Activated CD4-positive, alpha-beta T cell treated with anti-CD3 and anti-CD28 coated beads for 48 hours (primary cell): ENCODE results near the gene IL23R.

Source experiments
- DNase-seq: peaks from one replicate; pipeline ENCODE4 v3.0.0-alpha.2; 2020

Gene IL23R

DNA sequence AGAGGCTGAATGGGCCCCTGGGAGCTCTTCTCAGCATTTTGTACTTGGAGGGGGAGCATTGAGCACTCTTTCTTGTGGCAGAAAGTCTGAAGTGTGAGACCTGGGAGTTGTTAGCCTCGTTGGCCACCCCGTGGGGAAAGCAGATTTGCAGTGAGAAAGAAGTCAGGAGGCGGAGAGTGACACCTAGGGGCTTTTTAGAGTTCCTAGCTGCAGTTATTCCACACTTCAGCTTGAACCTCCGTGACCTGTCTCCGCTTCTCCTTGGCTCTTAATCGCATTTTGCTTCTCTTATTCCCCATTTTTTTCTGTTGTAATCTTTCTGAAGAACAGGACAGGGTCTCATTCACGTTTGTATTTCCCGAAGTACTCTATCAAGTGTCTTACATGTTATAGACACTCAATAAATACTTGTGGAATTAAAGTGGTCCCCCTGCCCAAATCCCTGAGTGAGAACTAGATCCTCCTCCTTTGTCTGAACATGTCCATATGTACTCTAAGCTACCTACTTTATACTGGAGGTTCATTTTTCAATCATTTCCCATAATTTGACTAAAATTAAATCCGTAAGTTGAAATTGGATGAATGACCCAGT, 17.0 kb upstream of the IL23R start:
- peak; percentile 72 for DNase-seq

DNA sequence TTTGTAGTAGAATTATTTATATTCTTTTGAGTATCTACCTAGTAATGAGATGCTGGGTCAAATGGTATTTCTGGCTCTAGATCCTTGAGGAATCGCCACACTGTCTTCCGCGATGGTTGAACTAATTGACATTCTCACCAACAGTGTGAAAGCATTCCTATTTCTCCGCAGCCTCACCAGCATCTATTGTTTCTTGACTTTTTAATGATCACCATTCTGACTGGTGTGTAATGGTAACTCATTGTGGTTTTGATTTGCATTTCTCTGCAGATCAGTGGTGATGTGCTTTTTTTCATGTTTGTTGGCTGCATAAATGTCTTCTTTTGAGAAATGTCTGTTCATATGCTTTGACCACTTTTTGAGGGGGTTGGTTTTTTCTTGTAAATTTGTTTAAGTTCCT, 15.3 kb upstream of the IL23R start:
- DNase-seq, result no peak

DNA sequence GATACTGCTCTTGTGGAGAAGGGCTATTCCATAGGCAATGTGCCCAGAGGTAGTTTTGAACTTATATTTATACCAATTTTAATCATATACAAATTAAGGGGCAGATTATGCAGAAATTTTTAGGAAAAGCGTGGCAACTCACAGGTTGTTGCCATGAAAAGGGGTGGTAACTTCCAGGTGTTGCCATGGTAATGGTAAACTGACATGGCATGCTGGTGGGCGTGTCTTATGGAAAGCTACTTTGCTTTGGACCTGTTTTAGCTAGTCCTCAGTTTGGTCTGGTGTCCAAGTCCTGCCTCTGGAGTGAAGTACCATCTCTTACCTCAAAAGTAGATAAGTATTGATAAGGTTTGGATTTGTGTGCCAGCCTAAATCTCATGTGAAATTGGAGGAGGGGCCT, 7.9 kb upstream of the IL23R start:
- no peak for DNase-seq

DNA sequence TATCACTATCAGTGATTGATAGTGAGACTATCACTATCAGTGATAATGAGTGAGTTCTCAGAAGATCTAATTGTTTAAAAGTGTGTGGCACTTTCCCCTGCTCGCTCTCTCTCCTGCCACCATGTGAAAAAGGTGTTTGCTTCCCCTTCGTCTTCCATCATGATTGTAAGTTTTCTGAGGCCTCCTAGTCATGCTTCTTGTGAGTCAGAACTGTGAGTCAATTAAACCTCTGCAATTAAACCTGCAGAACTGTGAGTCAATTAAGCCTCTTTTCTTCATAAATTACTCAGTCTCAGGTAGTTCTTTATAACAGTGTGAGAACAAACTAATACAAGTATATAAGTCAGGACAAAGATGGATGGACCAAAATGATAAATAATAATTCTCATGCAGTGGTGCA, 7.0 kb upstream of the IL23R start:
- DNase-seq, result peak; percentile 56

DNA sequence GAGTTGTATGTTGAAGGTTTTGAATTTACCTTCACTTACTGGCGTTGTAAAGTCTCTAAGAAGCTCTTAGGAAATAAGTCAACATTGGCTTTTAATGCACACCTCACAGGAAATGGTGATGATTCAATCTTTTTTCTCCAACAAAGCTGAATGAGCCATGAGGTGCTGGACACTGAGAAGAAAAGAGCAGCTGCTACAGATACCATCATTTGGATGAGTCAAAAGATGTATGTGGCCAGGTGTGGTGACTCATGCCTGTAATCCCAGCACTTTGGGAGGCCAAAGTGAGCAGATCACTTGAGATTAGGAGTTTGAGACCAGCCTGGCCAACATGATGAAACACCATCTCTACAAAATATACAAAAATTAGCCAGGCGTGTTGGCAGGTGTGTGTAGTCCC, 3.3 kb upstream of the IL23R start:
- DNase-seq, result peak; percentile 68

DNA sequence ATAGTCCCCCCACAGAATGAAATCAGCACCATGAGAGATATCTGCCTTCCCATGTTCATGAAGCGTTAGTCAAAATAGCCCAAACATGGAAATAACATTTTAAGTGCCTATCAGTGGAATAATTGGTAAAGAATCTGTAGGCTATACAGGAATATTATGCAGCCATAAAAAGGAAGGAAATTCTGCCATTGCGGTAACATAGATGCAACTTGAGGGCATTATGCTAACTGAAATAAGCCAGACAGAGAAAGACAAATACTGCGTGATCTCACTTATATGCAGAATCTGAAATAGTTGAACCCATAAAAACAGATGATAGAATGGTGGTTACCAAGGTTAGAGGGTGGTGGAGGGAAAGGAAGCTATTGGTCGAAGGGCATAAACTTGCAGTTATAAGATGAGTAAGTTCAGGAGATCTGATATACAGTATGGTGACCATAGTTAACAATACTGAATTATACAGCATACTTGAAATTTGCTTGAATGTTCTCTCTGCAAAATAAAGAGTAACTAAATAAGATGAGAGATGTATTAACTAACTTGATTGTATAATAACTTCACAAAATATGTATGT, 699 bp upstream of the IL23R start:
- no peak for DNase-seq

DNA sequence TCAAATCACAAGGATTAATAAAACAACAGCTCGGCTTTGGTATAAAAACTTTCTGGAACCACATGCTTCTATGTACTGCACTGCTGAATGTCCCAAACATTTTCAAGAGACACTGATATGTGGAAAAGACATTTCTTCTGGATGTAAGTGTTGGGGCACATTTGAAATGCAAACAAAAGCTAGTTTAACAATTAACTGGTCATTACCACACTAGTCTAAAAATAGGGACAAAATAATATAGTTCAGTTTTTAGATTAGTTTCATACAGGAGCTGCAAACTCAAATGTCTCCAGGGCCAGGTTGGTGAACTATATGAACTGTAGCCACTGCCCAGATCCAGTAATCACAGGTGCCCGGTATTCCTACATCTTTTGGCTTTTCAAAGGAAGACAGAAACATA, 3.2 kb downstream of the IL23R start:
- no peak for DNase-seq

DNA sequence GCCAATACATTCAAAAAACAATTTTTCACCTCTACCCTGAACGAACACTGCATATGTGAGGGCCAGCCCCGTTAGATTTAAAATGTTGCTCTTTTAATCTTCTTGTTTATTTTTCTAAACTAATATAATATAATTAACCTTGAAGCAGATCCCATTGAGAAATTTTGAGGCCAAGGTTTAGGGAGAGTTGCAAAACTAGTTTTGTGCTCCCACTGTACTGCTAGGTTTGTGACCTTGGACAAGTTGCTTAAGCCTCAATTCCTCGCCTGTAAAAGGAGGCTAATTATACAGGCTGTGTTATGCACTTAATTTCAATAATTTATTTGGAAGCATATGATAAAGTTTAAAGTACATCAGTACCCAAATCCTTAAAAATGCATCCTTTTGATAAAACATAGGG, 3.7 kb downstream of the IL23R start:
- no peak for DNase-seq

DNA sequence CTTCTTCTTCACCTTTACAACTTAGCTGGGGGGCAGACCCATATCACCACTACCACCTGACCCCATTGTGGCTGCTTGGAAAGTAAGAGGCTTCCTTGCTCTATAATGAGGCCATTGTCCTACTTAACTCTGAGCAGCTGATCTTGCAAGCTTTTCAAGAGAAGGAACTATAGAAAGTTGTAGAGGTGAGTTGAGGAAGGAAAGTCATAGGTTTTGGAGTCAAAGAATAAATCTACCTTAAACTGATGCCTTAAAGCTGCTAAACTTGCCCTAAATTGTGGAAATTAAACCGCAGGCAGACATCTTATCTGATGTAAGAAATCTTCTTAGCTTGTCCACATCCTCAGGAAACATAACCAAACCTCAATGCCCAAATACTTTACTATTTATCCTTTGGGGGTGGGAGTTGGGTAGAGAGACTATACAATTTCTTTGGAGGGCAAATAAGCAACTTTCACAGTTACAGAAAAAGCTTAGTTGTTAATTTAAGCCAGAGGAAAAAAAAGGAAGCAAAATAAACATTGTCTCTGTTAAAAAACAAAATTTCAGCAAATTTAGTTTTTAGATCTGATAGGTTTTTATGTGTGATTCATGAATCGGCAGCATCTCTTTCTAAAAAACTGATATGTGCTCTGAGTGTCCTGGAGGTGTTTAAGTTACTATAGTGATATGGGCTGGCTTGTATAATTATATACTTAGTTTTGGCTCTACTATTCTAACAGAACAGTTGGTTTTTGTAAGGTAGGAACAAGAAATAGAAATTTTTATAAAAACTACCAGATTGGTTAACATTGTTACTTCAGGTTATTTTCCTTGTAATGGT, 4.7 kb downstream of the IL23R start:
- DNase-seq, result no peak

DNA sequence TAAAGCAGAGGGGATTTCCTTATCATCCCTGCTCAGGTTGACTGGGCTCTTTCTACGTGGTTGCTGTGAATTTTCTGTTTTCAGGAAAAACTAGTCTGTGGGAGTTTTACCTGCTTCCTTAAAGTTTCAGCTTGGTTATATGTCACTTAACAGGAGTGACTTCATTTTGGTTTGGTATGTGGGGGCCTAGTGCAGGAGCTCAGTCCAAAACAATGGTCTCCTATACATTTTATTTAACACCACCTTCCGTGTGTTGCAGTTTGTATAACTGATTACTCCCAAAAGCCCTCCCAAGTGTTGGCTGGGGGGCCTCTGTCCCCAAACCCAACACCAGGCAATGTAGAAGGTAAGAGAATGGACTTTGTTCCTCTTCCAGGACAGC, 5.3 kb downstream of the IL23R start:
- no peak for DNase-seq

DNA sequence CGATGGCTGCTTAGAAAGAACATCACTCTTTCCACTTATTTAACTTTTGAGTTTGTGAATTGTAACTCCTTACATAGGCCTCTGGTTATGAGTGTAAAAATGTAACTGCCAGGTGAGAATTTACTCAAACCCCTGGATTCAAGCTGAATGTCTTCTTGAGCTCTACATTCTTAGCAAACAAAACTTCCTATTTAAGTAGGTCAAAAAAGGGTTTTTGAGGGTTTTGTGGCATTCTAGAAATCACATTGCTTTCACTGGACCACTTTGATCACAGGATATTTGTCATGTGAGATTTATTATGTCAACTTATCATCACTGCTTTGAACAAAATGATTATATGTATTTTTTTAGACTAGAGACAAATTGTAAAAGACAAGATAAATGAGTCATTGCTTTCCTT, 5.7 kb downstream of the IL23R start:
- no peak for DNase-seq

DNA sequence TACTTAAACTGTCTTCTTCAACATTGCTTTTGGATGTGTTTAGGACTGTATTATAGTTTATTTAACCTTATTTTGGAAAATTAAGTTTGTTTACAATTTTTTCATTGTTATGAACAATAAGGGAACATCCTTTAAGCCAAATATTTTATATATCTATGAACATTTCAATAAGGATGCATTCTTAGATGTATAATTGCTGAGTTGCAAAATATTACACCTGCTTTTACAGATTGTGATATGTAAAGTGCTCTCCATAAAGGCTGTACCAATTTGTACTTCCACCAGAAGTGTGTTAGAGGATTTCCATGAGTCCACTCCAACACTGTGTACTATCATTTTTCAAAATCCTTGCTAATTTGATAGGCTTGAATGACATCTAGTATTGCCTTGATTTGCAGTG, 7.7 kb downstream of the IL23R start:
- no peak for DNase-seq

DNA sequence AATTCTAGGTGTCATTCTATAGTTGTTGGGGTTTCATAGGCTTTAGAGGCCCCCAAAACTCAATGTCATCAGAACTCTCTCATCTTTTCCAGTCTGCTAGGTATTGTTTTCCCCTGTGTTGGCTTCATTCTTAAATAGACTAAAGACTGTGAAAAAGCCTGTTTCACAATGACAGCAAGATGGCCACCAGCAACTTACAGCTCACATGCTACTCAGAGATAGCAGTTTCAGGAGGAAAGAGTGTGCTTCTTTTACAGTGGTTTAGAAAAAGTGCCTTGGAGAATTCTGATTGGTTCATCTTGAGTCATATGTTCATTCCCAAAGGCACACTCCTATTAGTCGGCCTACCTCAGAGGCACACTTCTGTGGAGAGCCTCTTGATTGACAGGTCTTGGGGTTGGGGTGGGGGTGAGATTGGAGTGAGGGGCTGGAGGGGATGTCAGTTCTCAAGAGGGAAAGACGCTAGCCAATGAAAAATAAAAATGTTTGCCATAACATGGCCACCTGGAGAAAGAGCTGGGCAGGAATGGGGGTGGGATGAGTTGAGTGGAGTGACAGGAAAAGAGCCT, 8.5 kb downstream of the IL23R start:
- DNase-seq, result peak; percentile 44

DNA sequence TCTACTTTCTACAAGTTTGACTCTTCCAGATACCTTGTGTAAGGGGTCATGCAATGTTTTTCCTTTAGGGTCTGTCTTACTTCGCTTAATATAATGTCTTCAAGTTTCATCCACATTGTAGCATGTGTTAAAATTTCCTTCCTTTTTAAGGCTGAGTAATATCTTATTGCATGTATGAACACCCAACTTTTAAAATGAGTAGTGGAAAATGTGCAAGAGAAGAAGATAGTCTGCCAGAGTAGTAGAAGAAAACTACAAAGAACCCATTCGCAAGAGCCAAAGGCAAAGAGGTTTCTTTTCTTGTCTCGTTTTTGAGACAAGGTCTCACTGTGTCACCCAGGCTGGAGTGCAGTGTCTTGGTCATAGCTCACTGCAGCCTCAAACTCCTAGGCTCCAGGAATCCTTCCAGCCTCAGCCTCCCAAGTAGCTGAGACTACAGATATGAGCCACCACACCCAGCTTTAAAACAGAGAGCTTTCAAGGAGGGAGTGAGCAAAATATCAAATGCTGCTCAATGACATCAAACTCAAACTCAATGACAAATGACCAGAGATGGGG, 9.4 kb downstream of the IL23R start:
- DNase-seq, result peak; percentile 41

DNA sequence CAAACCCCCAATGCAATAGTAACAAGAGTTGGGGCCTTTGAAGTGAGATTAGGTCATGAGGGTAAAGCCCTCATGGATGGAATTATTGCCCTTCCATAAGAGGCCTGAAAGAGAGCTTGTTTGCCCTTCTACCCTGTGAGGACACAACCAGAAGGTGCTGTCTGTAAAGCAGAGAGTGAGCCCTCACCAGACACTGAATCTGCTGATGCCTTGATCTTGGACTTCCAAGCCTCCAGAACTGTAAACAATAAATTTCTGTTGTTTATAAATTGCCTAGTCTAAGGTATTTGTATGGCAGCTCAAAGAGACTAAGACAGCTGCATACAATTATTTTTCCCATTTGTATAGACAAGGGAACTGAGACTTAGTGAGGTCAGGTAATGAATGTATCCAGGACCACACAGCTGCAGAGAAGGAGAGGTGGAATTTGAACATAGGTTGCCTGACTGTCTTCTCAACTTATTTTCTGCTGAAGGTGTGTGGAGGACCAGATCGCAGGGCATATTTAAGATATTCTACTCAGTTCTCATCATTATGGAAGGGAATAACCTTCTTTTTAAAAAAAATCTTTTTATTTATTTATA, 18.7 kb downstream of the IL23R start:
- DNase-seq, result no peak

DNA sequence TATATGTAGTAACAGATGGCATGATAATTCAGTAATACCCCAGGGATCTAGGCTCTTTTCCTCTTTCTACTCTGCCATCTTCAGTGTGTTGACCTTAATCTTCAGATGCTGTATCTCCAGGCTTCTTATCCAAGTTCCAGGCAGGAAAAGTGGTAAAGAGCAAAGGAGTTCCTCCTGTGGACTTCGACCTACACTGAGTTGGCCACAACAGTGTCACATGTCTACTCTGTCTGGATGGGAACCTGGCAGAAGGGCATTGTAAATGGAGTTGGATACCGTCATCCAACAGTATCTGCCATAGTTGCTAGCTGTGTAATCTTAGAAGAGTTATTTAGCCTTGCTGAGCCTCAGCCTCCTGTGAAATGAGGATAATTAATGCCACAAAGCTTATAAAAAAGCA, 21.9 kb downstream of the IL23R start:
- no peak for DNase-seq

DNA sequence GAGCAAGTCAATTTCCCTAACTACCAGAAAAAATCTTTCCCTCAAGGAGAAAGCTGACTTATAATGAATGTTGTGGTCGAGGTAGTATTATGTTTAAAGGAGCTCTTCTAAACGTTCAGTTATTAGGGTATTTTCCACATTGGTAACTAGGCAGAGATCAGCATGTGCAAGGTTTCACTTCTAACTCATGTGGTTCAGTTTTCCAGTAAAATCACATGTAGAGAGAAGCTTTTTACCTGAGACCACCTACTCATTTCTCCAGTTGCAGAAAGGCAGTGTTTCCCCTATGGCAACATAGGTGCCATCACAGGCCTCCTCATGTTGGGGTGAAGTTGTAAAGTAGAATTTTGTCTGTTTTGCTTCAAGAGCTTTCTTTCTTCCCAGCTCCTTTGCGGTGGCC, 23.7 kb downstream of the IL23R start:
- peak; percentile 35 for DNase-seq

DNA sequence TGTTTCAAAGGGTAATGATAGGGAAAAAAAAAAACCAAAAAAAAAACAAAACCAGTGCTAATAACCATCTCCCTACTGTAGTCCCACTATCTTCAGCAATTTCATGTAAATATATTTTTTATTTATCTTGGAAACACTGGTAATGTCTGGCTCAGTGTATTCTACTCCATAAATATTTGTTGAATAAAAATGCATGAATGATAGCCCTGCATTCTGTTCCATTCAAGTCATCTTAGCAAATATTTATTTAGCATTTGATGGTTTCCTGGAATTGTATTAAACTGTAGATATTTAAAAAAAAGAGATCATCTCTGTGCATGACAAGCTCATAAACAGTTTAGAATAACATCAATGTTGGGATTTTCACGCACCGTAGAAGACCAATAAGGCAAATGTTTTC, 24.2 kb downstream of the IL23R start:
- no peak for DNase-seq

DNA sequence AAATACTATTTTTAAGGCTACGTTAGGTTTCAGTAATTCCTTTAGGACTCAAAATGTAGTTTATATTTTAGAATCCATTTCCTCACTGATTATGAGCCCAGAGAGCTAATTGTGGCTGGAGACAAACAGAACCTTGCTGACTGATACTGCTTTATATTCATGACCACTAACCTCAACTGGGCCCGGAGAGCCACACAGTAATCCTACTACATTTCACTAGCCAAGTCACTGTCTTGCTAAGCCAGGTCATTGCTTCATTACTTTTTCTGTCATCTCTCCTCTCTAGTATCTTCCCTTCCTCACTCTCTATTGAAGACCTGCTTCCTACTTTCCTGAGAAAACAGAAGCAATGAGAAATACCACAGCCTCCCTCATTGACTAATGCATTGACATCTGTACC, 24.7 kb downstream of the IL23R start:
- peak; percentile 35 for DNase-seq

DNA sequence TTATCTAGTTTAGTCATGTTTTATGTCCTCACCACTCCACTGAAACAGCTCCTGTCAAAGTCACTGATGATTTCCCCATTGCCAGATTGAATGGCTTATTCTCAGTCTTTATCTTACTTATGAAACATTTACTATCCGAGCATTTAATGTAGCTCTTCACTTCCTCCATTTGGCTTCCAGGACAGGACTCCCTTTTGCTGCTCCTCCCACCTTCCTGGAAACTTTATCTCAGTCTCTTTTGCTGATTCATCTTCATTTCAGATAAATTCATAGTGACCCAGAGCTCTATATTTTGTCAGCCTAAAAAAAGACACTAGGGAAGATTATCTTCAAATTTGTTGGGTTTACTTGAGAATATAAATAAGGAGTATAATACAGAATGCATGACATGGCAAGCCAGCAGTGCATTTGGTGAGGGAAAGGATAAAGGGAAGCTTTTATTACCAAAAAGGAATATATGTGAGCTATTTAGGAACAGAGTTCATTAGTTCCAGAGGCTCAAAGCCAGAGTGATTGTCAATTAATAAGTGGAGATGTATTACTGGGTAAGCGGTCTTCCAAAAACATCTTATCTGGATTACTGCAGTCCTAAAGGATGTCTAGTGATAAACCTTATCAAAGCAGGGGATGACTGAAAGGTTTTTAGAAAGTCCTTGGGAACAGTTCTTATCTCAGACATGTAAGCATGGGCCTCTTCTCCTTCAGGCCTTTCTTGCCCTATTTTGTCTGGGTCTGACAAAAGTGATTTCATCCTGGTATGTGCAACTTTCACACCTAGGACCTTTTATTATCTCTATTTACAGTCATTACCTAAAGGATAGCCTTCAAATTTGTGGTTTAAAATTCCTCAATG, 25.6 kb downstream of the IL23R start:
- no peak for DNase-seq

DNA sequence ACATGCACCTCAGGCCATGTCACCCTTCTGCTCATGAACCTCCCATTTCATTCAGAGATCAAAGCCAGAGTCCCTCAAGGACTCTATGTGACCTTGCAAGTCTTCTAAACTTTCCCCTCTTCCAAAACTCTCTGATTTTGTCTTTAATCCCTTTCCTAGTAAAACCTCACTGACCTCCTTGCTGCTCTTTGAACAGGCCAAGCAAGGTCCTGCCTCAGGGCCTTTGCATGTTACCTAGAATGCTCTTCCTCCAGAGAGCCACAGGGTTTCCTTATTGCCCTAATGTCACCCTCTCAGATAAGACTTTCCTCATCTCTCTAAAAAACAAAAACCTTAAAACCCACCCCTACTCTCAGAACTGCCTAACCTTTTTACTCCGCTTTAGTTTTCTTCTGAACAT, 26.6 kb downstream of the IL23R start:
- no peak for DNase-seq

DNA sequence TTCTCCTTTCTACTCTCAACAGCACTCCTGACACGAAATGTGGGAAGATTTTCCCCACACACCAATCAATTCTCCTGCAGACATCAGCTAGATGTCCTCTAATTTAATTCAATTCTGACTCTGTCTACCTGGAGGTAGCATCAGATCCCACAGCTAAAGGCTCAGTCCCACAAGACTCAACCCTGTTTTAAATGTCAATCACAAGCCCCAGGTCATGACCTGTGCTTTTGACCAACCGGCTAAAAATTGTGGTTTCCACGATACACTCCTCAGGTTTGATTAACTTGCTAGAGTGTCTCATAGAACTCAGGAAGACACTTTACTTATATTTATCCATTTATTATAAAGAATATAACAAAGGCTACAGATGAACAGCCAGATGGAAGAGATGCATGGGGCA, 27.4 kb downstream of the IL23R start:
- no peak for DNase-seq
